GM21528 (cell line): ENCODE measurements around the gene DNAAF3.
A peak's percentile ranks its signal among the peaks of the same experiment; 100 is the strongest.

Experiments
- ATAC-seq: cut with Tn5 transposase; IDR thresholded peaks from one replicate; pipeline ENCODE4 v1.9.1; 2021; ENCODE audit warnings: mild to moderate bottlenecking, moderate library complexity; ENCODE audit not compliant: unreplicated experiment, low FRiP score

Gene DNAAF3

DNA sequence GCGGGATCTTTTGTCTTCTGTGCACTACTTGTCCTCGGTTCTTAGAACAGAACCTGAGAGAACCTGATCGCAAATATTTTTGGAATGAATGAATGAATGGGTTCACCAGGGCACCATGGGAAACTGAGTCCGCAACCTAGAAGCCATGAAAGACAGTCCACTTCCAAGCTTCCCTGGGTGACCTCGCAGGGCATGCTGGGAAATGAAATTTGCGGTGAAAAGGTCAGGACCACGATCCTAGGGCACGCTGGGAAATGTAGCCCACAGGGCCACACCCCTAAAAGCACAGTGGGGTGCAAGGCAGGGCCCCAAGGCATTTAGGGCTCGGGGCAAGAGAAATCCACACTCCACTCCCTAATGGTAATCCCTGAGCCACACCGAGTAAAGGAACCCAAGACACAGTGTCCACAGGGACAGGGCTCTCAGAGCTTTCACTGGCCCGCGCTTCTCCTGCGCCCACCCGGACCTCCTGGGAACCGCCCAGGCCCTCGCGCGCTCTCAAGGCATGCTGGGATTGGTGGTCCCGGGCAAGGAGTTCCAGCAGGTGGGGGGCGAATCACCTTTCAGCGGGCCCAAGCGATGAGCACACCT lies 47.9 kb downstream of the DNAAF3 start:
- no peak for ATAC-seq

DNA sequence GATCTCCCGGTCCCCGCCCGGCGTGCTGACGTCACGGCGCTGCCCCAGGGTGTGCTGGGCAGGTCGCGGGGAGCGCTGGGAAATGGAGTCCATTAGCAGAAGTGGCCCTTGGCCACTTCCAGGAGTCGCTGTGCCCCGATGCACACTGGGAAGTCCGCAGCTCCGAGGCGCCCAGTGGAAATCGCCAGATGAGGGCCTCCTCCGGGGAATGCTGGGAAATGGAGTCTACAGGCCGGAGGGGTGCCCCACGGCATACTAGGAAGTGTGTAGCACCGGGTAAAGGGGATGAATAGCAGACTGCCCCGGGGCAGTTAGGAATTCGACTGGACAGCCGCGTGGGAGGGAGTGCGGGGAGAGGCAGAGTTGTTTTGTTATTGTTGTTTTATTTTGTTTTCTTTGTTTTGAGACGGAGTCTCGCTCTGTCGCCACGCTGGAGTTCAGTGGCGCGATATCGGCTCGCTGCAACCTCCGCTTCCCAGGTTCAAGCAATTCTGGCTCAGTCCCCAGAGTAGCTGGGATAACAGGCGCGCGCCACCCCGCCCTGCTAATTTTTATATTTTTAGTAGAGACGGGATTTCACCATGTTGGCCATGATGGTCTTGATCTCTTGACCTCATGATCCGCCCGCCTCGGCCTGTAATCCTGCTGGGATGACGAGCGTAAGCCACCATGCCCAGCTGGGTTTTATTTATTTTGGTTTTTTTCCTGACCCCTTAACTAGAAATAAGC lies 48.6 kb downstream of the DNAAF3 start:
- ATAC-seq, result peak; percentile 77

DNA sequence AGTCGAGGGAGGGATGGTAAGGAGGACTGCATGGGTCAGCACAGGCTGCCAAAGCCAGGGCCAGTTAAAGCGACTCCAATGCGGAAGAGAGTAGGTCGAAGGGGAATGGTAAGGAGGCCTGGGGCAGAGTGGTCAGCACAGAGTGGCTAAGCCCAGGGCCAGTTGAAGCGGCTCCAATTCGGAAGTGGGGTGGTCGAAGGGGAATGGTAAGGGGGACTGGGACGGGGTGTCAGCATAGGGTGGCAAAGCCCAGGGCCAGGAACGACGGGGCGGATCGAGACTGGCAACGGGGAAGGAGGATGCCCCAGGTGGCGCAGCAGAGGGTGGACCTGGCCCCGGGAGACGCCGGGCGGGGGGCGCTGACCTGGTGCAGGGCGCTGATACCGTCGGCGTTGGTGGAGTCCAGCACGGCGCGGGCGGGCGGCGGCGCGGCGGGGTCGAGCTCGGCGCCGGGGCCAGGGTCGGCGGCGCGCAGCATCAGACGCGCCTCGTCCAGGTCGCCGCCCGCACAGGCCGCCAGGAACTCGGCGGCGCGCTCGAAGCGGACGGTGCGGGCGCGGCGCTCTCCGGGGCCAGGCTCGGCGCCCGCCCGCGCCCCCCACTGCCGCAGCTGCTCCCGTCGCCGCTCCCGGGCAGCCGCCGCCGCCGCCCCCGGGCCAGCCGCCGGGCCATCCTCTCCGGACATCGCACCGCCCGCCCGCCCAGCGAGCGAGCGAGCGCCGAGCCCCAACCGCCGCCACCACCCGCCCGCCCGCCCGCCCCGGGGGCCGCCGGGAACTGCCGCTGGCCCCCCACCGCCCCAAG lies 49.4 kb downstream of the DNAAF3 start, which contains the start of gene PPP1R12C:
Gene PPP1R12C, minus strand, starts transcription at position 779 of the 804 bp plus-strand sequence. Its CDS starts 94 bp downstream, at position 685.
- peak; percentile 14 for ATAC-seq

DNA sequence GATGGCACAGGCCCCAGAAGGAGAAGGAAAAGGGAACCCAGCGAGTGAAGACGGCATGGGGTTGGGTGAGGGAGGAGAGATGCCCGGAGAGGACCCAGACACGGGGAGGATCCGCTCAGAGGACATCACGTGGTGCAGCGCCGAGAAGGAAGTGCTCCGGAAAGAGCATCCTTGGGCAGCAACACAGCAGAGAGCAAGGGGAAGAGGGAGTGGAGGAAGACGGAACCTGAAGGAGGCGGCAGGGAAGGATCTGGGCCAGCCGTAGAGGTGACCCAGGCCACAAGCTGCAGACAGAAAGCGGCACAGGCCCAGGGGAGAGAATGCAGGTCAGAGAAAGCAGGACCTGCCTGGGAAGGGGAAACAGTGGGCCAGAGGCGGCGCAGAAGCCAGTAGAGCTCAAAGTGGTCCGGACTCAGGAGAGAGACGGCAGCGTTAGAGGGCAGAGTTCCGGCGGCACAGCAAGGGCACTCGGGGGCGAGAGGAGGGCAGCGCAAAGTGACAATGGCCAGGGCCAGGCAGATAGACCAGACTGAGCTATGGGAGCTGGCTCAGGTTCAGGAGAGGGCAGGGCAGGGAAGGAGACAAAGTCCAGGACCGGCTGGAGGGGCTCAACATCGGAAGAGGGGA lies 50.1 kb downstream of the DNAAF3 start:
- no peak for ATAC-seq

DNA sequence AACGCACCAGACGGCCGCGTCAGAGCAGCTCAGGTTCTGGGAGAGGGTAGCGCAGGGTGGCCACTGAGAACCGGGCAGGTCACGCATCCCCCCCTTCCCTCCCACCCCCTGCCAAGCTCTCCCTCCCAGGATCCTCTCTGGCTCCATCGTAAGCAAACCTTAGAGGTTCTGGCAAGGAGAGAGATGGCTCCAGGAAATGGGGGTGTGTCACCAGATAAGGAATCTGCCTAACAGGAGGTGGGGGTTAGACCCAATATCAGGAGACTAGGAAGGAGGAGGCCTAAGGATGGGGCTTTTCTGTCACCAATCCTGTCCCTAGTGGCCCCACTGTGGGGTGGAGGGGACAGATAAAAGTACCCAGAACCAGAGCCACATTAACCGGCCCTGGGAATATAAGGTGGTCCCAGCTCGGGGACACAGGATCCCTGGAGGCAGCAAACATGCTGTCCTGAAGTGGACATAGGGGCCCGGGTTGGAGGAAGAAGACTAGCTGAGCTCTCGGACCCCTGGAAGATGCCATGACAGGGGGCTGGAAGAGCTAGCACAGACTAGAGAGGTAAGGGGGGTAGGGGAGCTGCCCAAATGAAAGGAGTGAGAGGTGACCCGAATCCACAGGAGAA lies 50.9 kb downstream of the DNAAF3 start:
- no peak for ATAC-seq

DNA sequence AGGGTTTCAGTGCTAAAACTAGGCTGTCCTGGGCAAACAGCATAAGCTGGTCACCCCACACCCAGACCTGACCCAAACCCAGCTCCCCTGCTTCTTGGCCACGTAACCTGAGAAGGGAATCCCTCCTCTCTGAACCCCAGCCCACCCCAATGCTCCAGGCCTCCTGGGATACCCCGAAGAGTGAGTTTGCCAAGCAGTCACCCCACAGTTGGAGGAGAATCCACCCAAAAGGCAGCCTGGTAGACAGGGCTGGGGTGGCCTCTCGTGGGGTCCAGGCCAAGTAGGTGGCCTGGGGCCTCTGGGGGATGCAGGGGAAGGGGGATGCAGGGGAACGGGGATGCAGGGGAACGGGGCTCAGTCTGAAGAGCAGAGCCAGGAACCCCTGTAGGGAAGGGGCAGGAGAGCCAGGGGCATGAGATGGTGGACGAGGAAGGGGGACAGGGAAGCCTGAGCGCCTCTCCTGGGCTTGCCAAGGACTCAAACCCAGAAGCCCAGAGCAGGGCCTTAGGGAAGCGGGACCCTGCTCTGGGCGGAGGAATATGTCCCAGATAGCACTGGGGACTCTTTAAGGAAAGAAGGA lies 51.8 kb downstream of the DNAAF3 start:
- no peak for ATAC-seq

DNA sequence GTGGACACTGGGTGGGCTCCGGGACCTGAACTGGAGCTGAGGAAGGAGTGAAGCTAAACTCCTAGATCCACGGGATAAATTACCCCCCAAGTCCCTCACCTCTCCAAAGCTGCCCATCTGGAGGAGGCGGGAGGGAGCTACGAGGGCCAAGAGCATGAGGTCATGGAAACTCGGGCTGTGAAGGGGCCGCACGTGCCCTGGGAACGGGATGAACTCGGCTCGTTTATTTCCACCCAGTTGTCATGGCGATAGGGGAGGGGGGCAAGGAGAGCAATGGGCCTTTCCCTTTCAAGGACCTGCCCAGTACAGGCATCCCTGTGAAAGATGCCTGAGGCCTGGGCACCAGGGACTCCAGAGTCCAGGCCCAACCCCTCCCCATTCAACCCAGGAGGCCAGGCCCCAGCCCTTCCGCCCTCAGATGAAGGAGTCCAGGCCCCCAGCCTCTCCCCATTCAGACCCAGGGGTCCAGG lies 52.8 kb downstream of the DNAAF3 start:
- ATAC-seq, result no peak

DNA sequence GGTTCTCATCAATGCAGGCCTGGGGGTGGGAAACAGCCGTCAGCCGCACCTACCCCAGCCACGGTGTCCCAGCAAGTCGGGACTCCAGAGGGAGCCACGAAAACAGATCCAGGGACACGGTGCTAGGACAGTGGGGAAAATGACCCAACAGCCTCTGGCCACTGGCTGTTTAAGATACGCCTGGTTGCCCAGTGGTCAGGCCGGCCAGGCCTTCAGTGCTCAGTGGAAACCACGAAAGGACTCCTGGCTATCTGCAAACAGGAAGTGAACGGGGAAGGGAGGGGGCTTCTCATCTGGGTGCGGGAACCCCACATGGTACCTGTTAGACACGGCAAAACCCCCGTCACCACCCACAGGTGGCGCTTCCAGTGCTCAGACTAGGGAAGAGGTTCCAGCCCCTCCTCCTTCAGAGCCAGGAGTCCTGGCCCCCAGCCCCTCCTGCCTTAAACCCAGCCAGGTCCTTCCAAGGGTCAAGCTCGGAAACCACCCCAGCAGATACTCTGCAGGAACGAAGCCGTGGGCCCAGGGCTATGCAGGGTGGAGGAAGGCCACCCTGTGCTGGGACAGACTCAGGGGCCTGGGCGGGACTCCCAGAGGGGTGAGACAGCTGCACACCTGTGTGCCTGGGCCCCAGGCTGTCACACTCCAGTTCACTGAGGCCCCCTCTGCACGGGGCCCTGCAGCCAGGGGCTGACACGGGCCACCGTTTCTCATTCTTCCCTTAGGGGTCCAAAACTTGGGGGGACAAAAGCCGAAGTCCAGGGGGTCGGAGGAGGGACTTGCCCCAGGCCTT lies 53.4 kb downstream of the DNAAF3 start:
- ATAC-seq, result no peak

DNA sequence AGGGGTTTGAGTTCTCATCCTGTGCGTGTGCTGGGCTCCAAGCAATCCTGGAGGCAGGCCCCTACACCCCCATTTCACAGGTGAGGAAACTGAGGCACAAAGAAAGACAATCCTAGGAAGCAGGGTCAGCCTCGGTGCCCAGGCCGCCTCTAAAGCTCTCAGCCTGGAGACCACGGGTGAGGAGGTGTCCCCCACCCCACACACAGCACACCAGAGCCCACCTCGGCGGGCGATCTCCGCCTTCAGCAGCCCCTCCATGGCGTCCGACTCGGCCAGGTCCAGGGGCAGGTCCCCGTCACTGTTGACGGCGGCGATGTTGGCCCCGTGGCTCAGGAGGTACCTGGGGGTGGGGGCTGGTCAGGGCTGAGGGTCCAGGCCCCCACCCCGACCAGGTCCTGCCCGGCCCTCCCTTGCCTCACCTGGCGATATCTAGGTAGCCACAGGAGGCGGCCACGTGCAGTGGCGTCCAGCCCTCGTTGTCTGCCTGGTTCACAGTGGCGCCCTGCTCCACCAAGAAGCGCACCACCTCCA lies 54.1 kb downstream of the DNAAF3 start:
- ATAC-seq, result no peak

DNA sequence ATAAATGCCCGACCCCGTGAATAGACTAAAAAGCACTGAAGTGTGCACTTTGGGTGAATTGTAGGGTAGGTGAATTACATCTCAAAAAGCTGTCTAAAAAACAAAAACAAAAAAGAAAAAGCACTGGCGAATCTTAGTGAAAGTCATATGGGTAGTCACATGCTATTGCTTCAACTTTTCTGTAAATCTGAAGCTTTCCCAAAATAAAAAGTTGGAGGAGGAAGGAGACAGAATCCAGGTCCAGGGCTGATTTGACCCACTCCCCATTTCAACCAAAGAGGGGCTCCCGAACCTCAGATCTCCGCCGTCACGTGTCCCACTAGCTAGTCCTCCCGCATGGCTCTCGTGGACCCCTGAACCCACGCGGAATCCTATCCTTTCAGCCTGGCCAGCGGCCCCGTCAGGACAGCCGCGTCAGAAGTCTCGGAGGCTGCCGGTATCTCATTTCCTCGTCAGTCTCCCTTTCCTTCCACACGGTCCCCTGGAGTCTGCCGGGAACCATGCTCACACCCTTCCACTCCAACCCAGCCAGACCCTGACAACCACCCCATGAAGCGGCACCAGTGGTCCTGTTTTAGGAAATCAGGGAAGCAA lies 55.1 kb downstream of the DNAAF3 start:
- ATAC-seq, result no peak

DNA sequence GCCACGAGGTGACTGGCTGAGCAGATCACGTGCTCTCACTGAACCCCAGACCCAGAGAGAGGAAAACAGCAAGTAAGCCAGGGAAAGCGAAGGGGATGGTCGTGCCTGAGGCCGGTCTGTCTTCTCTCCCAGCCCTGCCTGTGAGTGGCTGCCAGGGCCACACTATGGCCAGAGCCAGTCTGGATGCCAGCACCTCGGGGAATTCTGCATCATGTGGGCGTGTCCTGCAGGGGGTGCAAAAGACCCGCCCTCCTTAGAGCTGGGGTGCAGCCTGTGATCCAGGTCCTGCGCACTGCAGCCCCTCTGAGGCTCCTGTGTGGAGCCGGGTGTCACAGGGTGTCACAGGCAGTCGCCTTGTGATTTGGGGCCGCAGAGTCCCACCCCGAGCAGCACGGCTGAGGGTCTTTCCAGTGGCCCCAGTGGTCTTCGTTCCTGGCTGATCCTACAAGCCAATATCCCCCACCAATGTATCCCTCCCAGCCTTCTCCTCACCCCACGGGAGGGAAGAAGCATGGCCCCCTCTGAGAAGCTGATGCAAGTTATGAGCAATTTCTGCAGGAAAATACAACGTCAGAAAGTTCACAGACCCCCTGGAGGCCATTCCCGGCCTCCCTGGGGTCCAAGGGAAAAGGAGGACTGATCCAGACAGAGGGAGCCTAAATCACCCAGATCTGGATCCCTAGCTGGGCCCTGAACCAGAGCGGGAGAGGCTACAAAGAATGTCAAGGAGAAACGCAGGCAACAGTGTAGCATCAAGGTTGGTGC lies 56.7 kb downstream of the DNAAF3 start:
- ATAC-seq, result no peak
